HepG2 (cell line): ENCODE results near the gene MICAL1. TPM values are rescaled to one million over a fixed set of nuclear protein-coding genes. Genes with fewer than 3 reads are reported as not detected.

Experiments
- ARID5B ChIP-seq: IDR thresholded peaks from 2 replicates; pipeline ENCODE4 v1.4.0; 2020; ENCODE audit warnings: mild to moderate bottlenecking, missing genetic modification reagents
- CTCF ChIP-seq: sonication (generic); formaldehyde crosslinking; IDR thresholded peaks from 2 replicates; pipeline ENCODE4 v1.5.0; 2020; ENCODE audit warnings: mild to moderate bottlenecking, missing genetic modification reagents, moderate library complexity
- HNRNPLL ChIP-seq: fragments of 200-400 bp; formaldehyde crosslinking; IDR thresholded peaks from 2 replicates; pipeline ENCODE4 v1.6.1; 2017; ENCODE audit warnings: mild to moderate bottlenecking, low read depth, low read length; ENCODE audit not compliant: poor library complexity, severe bottlenecking
- HOMEZ ChIP-seq: IDR thresholded peaks from 2 replicates; pipeline ENCODE4 v1.6.1; 2016; ENCODE audit warnings: low read depth
- KLF15 ChIP-seq: sonication (generic); formaldehyde crosslinking; IDR thresholded peaks from 2 replicates; pipeline ENCODE4 v1.8.1; 2023; ENCODE audit warnings: borderline replicate concordance, mild to moderate bottlenecking, inconsistent platforms, missing genetic modification reagents, mixed read lengths
- PATZ1 ChIP-seq: sonication (generic); formaldehyde crosslinking; IDR thresholded peaks from 2 replicates; pipeline ENCODE4 v1.4.0; 2020; ENCODE audit warnings: missing genetic modification reagents
- SATB2 ChIP-seq: sonication (generic); formaldehyde crosslinking; IDR thresholded peaks from 2 replicates; pipeline ENCODE4 v1.5.0; 2020; ENCODE audit warnings: missing genetic modification reagents
- SMAD1 ChIP-seq: sonication (generic); formaldehyde crosslinking; IDR thresholded peaks from 2 replicates; pipeline ENCODE4 v1.4.0; 2020; ENCODE audit warnings: missing genetic modification reagents, low read depth, mild to moderate bottlenecking, borderline replicate concordance
- SOX13 ChIP-seq, 3 experiments: fragments of 450-650 bp in 1 of 3; sonication (generic) in 1 of 3; formaldehyde crosslinking in 1 of 3; IDR thresholded peaks in 2 of 3; conservative IDR thresholded peaks in 1 of 3; 2 replicates each; pipeline versions ENCODE4 v1.5.0 to v1.6.1; 2016 to 2020; ENCODE audit warnings: antibody characterized with exemption in 1 of 3, mild to moderate bottlenecking in 1 of 3, missing compliant biosample characterization in 1 of 3, missing genetic modification reagents in 1 of 3, moderate library complexity in 1 of 3
- SP1 ChIP-seq, 2 experiments: fragments of 450-650 bp in 1 of 2; sonication (generic) in 1 of 2; formaldehyde crosslinking in 1 of 2; IDR thresholded peaks; 2 replicates each; pipeline versions ENCODE4 v1.4.0 to v1.6.1; 2016 to 2020; ENCODE audit warnings: missing genetic modification reagents in 1 of 2
- ZKSCAN8 ChIP-seq: IDR thresholded peaks from 2 replicates; pipeline ENCODE4 v1.6.1; 2016; ENCODE audit warnings: borderline replicate concordance, missing genetic modification reagents, missing compliant biosample characterization
- ZNF276 ChIP-seq: sonication (generic); formaldehyde crosslinking; IDR thresholded peaks from 2 replicates; pipeline ENCODE4 v1.4.0; 2020; ENCODE audit warnings: mild to moderate bottlenecking, low read depth, missing genetic modification reagents
- ZNF460 ChIP-seq: sonication (generic); formaldehyde crosslinking; IDR thresholded peaks from 2 replicates; pipeline ENCODE4 v1.5.1; 2020; ENCODE audit warnings: missing genetic modification reagents, mild to moderate bottlenecking, borderline replicate concordance
- ZNF672 ChIP-seq: sonication (generic); formaldehyde crosslinking; IDR thresholded peaks from 2 replicates; pipeline ENCODE4 v1.8.1; 2022; ENCODE audit warnings: missing genetic modification reagents
- polyA plus RNA-seq, 8 experiments: library from polyadenylated mRNA; depleted of rRNA in 3 of 8; stranded (reverse) in 7 of 8; unstranded in 1 of 8; fragments of >200 nt; fragmentation: Illumina TruSeq in 4 of 8; extraction: Trizol in 4 of 8; gene quantifications; 2 replicates each; pipeline versions ENCODE4 v1.2.1 to v1.2.3, GENCODE V29; 2011 to 2016; ENCODE audit warnings: low read depth in 4 of 8, missing spikeins in 1 of 8, mixed read lengths in 1 of 8; ENCODE audit not compliant: insufficient read depth in 1 of 8
- total RNA-seq, 5 experiments: library from RNA; depleted of rRNA; stranded (reverse); fragments of >200 nt; fragmentation: Illumina TruSeq; extraction: Trizol; gene quantifications; 2 replicates each; pipeline ENCODE4 v1.2.3, GENCODE V29; 2016; ENCODE audit warnings: low read depth in 1 of 5

The MICAL1 gene
- total and polyA plus RNA-seq, 2 of the 13 experiments (the other 11 are each of a cell fraction or from before 2014, with no cell fraction given) = 6.9 to 39.0 TPM

GRCh38 chr6:109482905-109483734 lies 27.5 kb upstream of the MICAL1 start, which contains the start of gene ZBTB24 (continued):
- TF ChIP-seq ARID5B (CRISPR knock-in tag) = no peak
- no peak for TF ChIP-seq ZNF460
- TF ChIP-seq SP1 (IDR thresholded peaks at IDR 0.05) = no peak
- TF ChIP-seq SP1 (CRISPR knock-in tag; IDR thresholded peaks at IDR 0.05) = 0 out of 2 replicates have a peak, but pooled peaks have one; percentile 20
- TF ChIP-seq ZKSCAN8 (CRISPR knock-in tag) = no peak
- TF ChIP-seq HNRNPLL = peak; percentile 97
- no peak for TF ChIP-seq SATB2 (CRISPR knock-in tag)
- TF ChIP-seq CTCF (CRISPR knock-in tag) = no peak
- TF ChIP-seq KLF15 (CRISPR knock-in tag) = no peak
- TF ChIP-seq ZNF276 = no peak
- TF ChIP-seq PATZ1 (CRISPR knock-in tag) = peak; percentile 93
- no peak for TF ChIP-seq SMAD1 (CRISPR knock-in tag)
- no peak for TF ChIP-seq SOX13 (IDR thresholded peaks at IDR 0.05)
- TF ChIP-seq SOX13 (CRISPR knock-in tag; conservative IDR thresholded peaks at IDR 0.05 in 1 of 2, IDR thresholded peaks at IDR 0.05 in 1 of 2) = no peak
- TF ChIP-seq HOMEZ = no peak
- no peak for TF ChIP-seq ZNF672
